Heart right ventricle (tissue), 16 donors: ENCODE results near the gene PPP1R14C. TPM values are rescaled to one million over a fixed set of nuclear protein-coding genes. Genes with fewer than 3 reads are reported as not detected.

ENCODE experiments used
- ATAC-seq, 8 donors: fragments of 200-7000 bp; cut with Tn5 transposase; one replicate each; pipeline ENCODE4 v1.9.1; 2020; ENCODE audit warnings: mild to moderate bottlenecking in 8 of 8, moderate library complexity in 8 of 8, moderate number of reproducible peaks in 1 of 8
- DNase-seq, 2 donors: peaks; one replicate each; pipeline ENCODE4 v3.0.0-alpha.2; 2020
- H3K27ac ChIP-seq, 10 donors: fragments of 200-600 bp; sonication (generic) in 2 of 10; one replicate each; pipeline versions ENCODE4 v1.5.0 to v1.8.0; 2020 to 2022; ENCODE audit warnings: mild to moderate bottlenecking in 3 of 10
- H3K27me3 ChIP-seq, 7 donors: fragments of 200-600 bp; one replicate each; pipeline ENCODE4 v1.8.0; 2021 to 2022; ENCODE audit warnings: mild to moderate bottlenecking in 2 of 7
- H3K36me3 ChIP-seq, 9 donors: fragments of 200-600 bp; sonication (generic) in 1 of 9; one replicate each; pipeline versions ENCODE4 v1.5.0 to v1.8.0; 2020 to 2022; ENCODE audit warnings: mild to moderate bottlenecking in 2 of 9
- H3K4me1 ChIP-seq, 9 donors: fragments of 200-600 bp; sonication (generic) in 1 of 9; one replicate each; pipeline versions ENCODE4 v1.5.0 to v1.8.0; 2020 to 2022; ENCODE audit warnings: mild to moderate bottlenecking in 4 of 9
- H3K4me3 ChIP-seq, 10 donors: fragments of 200-600 bp; sonication (generic) in 2 of 10; one replicate each; pipeline versions ENCODE4 v1.5.0 to v1.8.0; 2020 to 2022; ENCODE audit warnings: mild to moderate bottlenecking in 7 of 10, moderate library complexity in 2 of 10
- H3K9me3 ChIP-seq, 11 donors: fragments of 200-600 bp in 10 of 11; sonication (generic) in 2 of 11; one replicate each; pipeline versions ENCODE4 v1.5.0 to v1.8.0; 2013 to 2022; ENCODE audit warnings: mild to moderate bottlenecking in 2 of 11, control low read depth in 1 of 11, moderate library complexity in 1 of 11
- CTCF ChIP-seq, 9 donors: fragments of 200-600 bp; sonication (generic) in 2 of 9; IDR thresholded peaks; one replicate each; pipeline versions ENCODE4 v1.5.0 to v1.8.0; 2021 to 2022; ENCODE audit warnings: antibody characterized with exemption in 9 of 9, mild to moderate bottlenecking in 5 of 9, moderate library complexity in 1 of 9
- WGBS, 2 donors: extraction: QIAGEN DNeasy Blood & Tissue Kit; methylation state at CpG; one replicate each; pipeline ENCODE4 v1.1.7; 2013; ENCODE audit warnings: inconsistent platforms in 1 of 2; 5-methylcytosine and 5-hydroxymethylcytosine counted together
- intact Hi-C, 10 donors: fragments of 100-400 bp; cut with DNase I; formaldehyde crosslinking; loops; one replicate each; pipeline versions ENCODE4 v1.11.1 to v1.14.2; 2022
- polyA plus RNA-seq, 2 donors: library from polyadenylated mRNA; stranded (reverse); fragments of 200-250 nt; gene quantifications; one replicate each; pipeline ENCODE4 v1.2.3, GENCODE V29; 2013
- total RNA-seq, 10 donors: library from RNA; stranded (reverse); fragmentation: NEBNext Ultra II Directional in 3 of 10; extraction: Animal tissue kit (Norgen Biotek cat#: 25700) in 3 of 10; gene quantifications; one replicate each; pipeline versions ENCODE4 v1.2.1 to v1.2.4, GENCODE V29; 2021 to 2023
- donor health status: Arrhythmogenic right ventricular cardiomyopathy.
- donor health status: ischemic (EF 13 %, LVEDD 7.1; RV severe dilation, severe dysfunction).
- donor health status: healthy with polysubstance abuse.
- donor health status: DM: no; HTN: yes; CAD: no.
- donor health status: DM: no; HTN: no; CAD: no.
- donor health status: ischemic (EF 25% LVEDD 6.9; RV normal size, moderate dysfunction).
- donor health status: ischemic (EF 25% LVEDD 5.7; RV mildly dilated, moderate dysfunction).
- donor health status: healthy.
- donor health status: DM: yes; HTN: yes; CAD: no.
- donor health status: Ischemic cardiomyopathy.
- donor health status: ischemic (EF 35%, LVEDD 5.7; RV mildly dilated, moderate dysfunction).
- donor health status: nonischemic (EF 11% LVEDD 7.7; RV severe dilation, severe dysfunction).
- donor health status: DM: yes; HTN: yes; CAD: no.
- donor health status: PGD.
- donor health status: ischemic (EF 29% LVEDD 5.4; RV normal size, mild dysfunction).
- donor health status: nonischemic (EF 23%, LVEDD 6.1; RV moderate dilation, normal function).

PPP1R14C gene
- total and polyA plus RNA-seq, 12 donors = 22.6 to 145 (median 92.1) TPM

DNA sequence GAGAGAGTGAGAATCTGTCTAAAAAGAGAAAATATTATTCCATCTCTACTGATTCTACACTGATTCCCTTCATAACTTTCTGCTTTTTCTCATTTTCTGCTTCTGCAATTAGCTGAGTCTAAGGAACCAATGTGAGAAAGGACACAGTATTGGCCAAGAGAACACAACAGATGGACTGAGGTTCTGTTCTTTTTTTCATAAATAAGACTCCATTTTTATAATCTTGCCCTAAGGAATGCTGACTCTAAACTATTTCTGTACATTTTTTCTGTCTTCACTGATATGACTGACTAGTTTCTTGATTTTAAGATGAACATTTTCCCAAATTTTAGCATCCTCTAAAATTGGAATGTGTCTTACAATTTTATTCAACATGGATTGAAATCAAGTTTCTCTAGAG is 138.9 kb downstream of the PPP1R14C start:
- intact Hi-C loops = no loop called here
- H3K36me3 ChIP-seq = no peaks in the 10 kb centered on the region
- no peaks in the 10 kb centered on the region for H3K4me1 ChIP-seq
- peaks cover 0 to 3% (median 0%) of the 10 kb centered on the region in 11 donors for H3K9me3 ChIP-seq
- peaks cover 0 to 26% (median 3%) of the 10 kb centered on the region in 7 donors for H3K27me3 ChIP-seq
- no peak for ATAC-seq
- no peak overlapping the region for H3K27ac ChIP-seq
- DNase-seq = no peak
- no peak for TF ChIP-seq CTCF (IDR thresholded peaks at IDR 0.05)
- H3K4me3 ChIP-seq = no peak overlapping the region

GRCh38 chr6:150282806-150283205 is 140.0 kb downstream of the PPP1R14C start:
- H3K9me3 ChIP-seq = peaks cover 0 to 3% (median 0%) of the 10 kb centered on the region in 11 donors
- peaks cover 0 to 27% (median 3%) of the 10 kb centered on the region in 7 donors for H3K27me3 ChIP-seq
- no peaks in the 10 kb centered on the region for H3K4me1 ChIP-seq
- H3K36me3 ChIP-seq = no peaks in the 10 kb centered on the region
- ATAC-seq = no peak
- intact Hi-C loops = no loop called here
- H3K27ac ChIP-seq = no peak overlapping the region
- no peak for DNase-seq
- H3K4me3 ChIP-seq = no peak overlapping the region
- TF ChIP-seq CTCF (IDR thresholded peaks at IDR 0.05) = no peak

GRCh38 chr6:150286460-150286859 is 143.6 kb downstream of the PPP1R14C start:
- peaks cover 0 to 25% (median 8%) of the 10 kb centered on the region in 7 donors for H3K27me3 ChIP-seq
- H3K4me3 ChIP-seq = no peak overlapping the region
- no peak for TF ChIP-seq CTCF (IDR thresholded peaks at IDR 0.05)
- H3K4me1 ChIP-seq = no peaks in the 10 kb centered on the region
- no peak for DNase-seq
- WGBS, 2 donors = 94 to 97% methylated on average over 2 of the region's 2 CpGs
- intact Hi-C loops = no loop called here
- no peaks in the 10 kb centered on the region for H3K36me3 ChIP-seq
- H3K27ac ChIP-seq = no peak overlapping the region
- H3K9me3 ChIP-seq = peaks cover 0 to 3% (median 0%) of the 10 kb centered on the region in 11 donors
- ATAC-seq = no peak

- Histone ChIP-seq H3K27ac (no peak overlapping the region), H3K27me3 (peaks cover 0 to 25% (median 8%) of the 10 kb centered on the region in 7 donors), H3K4me1 (no peaks in the 10 kb centered on the region), H3K4me3 (no peak overlapping the region), H3K36me3 (no peaks in the 10 kb centered on the region), H3K9me3 (peaks cover 0 to 3% (median 0%) of the 10 kb centered on the region in 11 donors)
- ATAC-seq (no peak), DNase-seq (no peak)
- intact Hi-C loops = no loop called here
- WGBS, 2 donors = 78 to 82% methylated on average over 2 of the region's 2 CpGs
- TF ChIP-seq CTCF (IDR thresholded peaks at IDR 0.05) = no peak
Measured at GRCh38 chr6:150286912-150287311, 144.1 kb downstream of the PPP1R14C start.
